H9 (cell line): ENCODE data around the gene TSTD1. TPM values are rescaled to one million over a fixed set of nuclear protein-coding genes. Genes with fewer than 3 reads are reported as not detected.

Experiments used
- DNase-seq: peaks from one replicate; pipeline ENCODE4 v3.0.0-alpha.2; 2017
- H2AFZ ChIP-seq: one replicate; pipeline ENCODE4 v1.6.1; 2013; ENCODE audit warnings: mild to moderate bottlenecking, low read length, control low read depth, moderate library complexity
- H2AK5ac ChIP-seq: 2 replicates; pipeline ENCODE4 v1.6.1; 2013; ENCODE audit warnings: low read length, control low read depth, mixed read lengths; ENCODE audit not compliant: insufficient read length
- H2BK120ac ChIP-seq: one replicate; pipeline ENCODE4 v1.6.1; 2013; ENCODE audit warnings: low read depth, mild to moderate bottlenecking, low read length, control low read depth, inconsistent platforms; ENCODE audit not compliant: poor library complexity, severe bottlenecking
- H2BK12ac ChIP-seq: 2 replicates; pipeline ENCODE4 v1.6.1; 2013; ENCODE audit warnings: low read length, control low read depth, mixed read lengths, low read depth; ENCODE audit not compliant: insufficient read length
- H2BK15ac ChIP-seq: 2 replicates; pipeline ENCODE4 v1.6.1; 2013; ENCODE audit warnings: low read depth, low read length, control low read depth
- H2BK20ac ChIP-seq: one replicate; pipeline ENCODE4 v1.6.1; 2013; ENCODE audit warnings: low read depth, mild to moderate bottlenecking, low read length, control low read depth, inconsistent platforms; ENCODE audit not compliant: poor library complexity, severe bottlenecking
- H2BK5ac ChIP-seq: 2 replicates; pipeline ENCODE4 v1.6.1; 2013; ENCODE audit warnings: low read length, control low read depth, mixed read lengths; ENCODE audit not compliant: insufficient read length
- H3K14ac ChIP-seq: 2 replicates; pipeline ENCODE4 v1.6.1; 2013; ENCODE audit warnings: low read length, control low read depth; ENCODE audit not compliant: insufficient read depth
- H3K18ac ChIP-seq: 2 replicates; pipeline ENCODE4 v1.6.1; 2013; ENCODE audit warnings: low read depth, mild to moderate bottlenecking, mixed read lengths, low read length, control low read depth; ENCODE audit not compliant: insufficient read length
- H3K23ac ChIP-seq: 2 replicates; pipeline ENCODE4 v1.6.1; 2013; ENCODE audit warnings: low read length, control low read depth, mixed read lengths, low read depth; ENCODE audit not compliant: insufficient read length
- H3K23me2 ChIP-seq: 2 replicates; pipeline ENCODE4 v1.6.1; 2013; ENCODE audit warnings: low read depth, mild to moderate bottlenecking, mixed read lengths, low read length, control low read depth; ENCODE audit not compliant: insufficient read length, poor library complexity, severe bottlenecking
- H3K27ac ChIP-seq: 2 replicates; pipeline ENCODE4 v1.5.1; 2013; ENCODE audit warnings: low read length, control low read depth, mixed read lengths, low read depth; ENCODE audit not compliant: insufficient read length
- H3K27me3 ChIP-seq: 2 replicates; pipeline ENCODE4 v1.6.1; 2013; ENCODE audit warnings: low read length, control low read depth, inconsistent platforms; ENCODE audit not compliant: insufficient read depth
- H3K4ac ChIP-seq: 2 replicates; pipeline ENCODE4 v1.6.1; 2013; ENCODE audit warnings: low read depth, mild to moderate bottlenecking, control low read depth, inconsistent platforms, low read length, moderate library complexity
- H3K4me1 ChIP-seq: 2 replicates; pipeline ENCODE4 v1.6.1; 2013; ENCODE audit warnings: low read length, control low read depth, inconsistent platforms; ENCODE audit not compliant: insufficient read depth
- H3K4me2 ChIP-seq: 2 replicates; pipeline ENCODE4 v1.6.1; 2013; ENCODE audit warnings: low read length, control low read depth, mixed read lengths; ENCODE audit not compliant: insufficient read length, insufficient read depth
- H3K56ac ChIP-seq: 2 replicates; pipeline ENCODE4 v1.6.1; 2013; ENCODE audit warnings: low read depth, mild to moderate bottlenecking, mixed read lengths, low read length, control low read depth; ENCODE audit not compliant: insufficient read length
- H3K79me1 ChIP-seq: 2 replicates; pipeline ENCODE4 v1.6.1; 2013; ENCODE audit warnings: low read depth, mild to moderate bottlenecking, moderate library complexity, low read length, control low read depth, inconsistent platforms; ENCODE audit not compliant: insufficient read depth, poor library complexity, severe bottlenecking
- H3K79me2 ChIP-seq: 2 replicates; pipeline ENCODE4 v1.6.1; 2013; ENCODE audit warnings: low read length, control low read depth, inconsistent platforms; ENCODE audit not compliant: insufficient read depth
- H3K9ac ChIP-seq: 2 replicates; pipeline ENCODE4 v1.6.1; 2013; ENCODE audit warnings: low read length, control low read depth, mixed read lengths; ENCODE audit not compliant: insufficient read length; ENCODE audit errors: extremely low read depth
- H3K9me3 ChIP-seq: one replicate; pipeline ENCODE4 v1.6.1; 2013; ENCODE audit warnings: low read depth, low read length, inconsistent platforms; ENCODE audit not compliant: control insufficient read depth
- H3T11ph ChIP-seq: one replicate; pipeline ENCODE4 v1.6.1; 2013; ENCODE audit warnings: mild to moderate bottlenecking, low read length, control low read depth, inconsistent platforms
- H4K20me1 ChIP-seq: one replicate; pipeline ENCODE4 v1.6.1; 2013; ENCODE audit not compliant: control insufficient read depth, insufficient read length, insufficient read depth
- H4K5ac ChIP-seq: 2 replicates; pipeline ENCODE4 v1.6.1; 2013; ENCODE audit warnings: low read depth, mild to moderate bottlenecking, mixed read lengths, low read length, control low read depth; ENCODE audit not compliant: insufficient read length
- H4K8ac ChIP-seq: replicated peaks from 2 replicates; pipeline ENCODE4 v1.6.1; 2013; ENCODE audit warnings: low read length, control low read depth, mixed read lengths, low read depth; ENCODE audit not compliant: insufficient read length
- H4K91ac ChIP-seq: 2 replicates; pipeline ENCODE4 v1.6.1; 2013; ENCODE audit warnings: low read depth, mild to moderate bottlenecking, moderate library complexity, mixed read lengths, low read length, control low read depth; ENCODE audit not compliant: insufficient read length
- H3K27ac Mint-ChIP-seq, 3 experiments: 2 replicates in 2 of 3; 3 replicates in 1 of 3; pipeline ENCODE4 v1.8.0; 2020 to 2021; ENCODE audit warnings: mixed read lengths in 3 of 3, mild to moderate bottlenecking in 1 of 3, moderate library complexity in 1 of 3
- H3K27me3 Mint-ChIP-seq: 2 replicates; pipeline ENCODE4 v1.8.0; 2021; ENCODE audit warnings: low read depth, mild to moderate bottlenecking, moderate library complexity, mixed read lengths
- H3K36me3 Mint-ChIP-seq, 3 experiments: 2 replicates in 2 of 3; 3 replicates in 1 of 3; pipeline ENCODE4 v1.8.0; 2020 to 2021; ENCODE audit warnings: low read depth in 3 of 3, mixed read lengths in 3 of 3; ENCODE audit not compliant: insufficient read depth in 1 of 3
- H3K4me1 Mint-ChIP-seq, 2 experiments: 2 replicates each; pipeline ENCODE4 v1.8.0; 2020; ENCODE audit warnings: mixed read lengths in 2 of 2
- H3K4me3 Mint-ChIP-seq, 2 experiments: 2 replicates in 1 of 2; 3 replicates in 1 of 2; pipeline ENCODE4 v1.8.0; 2020 to 2021; ENCODE audit warnings: mild to moderate bottlenecking in 2 of 2, mixed read lengths in 2 of 2, moderate library complexity in 1 of 2
- H3K9me3 Mint-ChIP-seq, 2 experiments: 2 replicates in 1 of 2; 3 replicates in 1 of 2; pipeline ENCODE4 v1.8.0; 2020; ENCODE audit warnings: mild to moderate bottlenecking in 2 of 2, mixed read lengths in 2 of 2, moderate library complexity in 1 of 2
- CTCF ChIP-seq: fragments of 200-600 bp; sonication (generic); conservative IDR thresholded peaks from 3 replicates; pipeline ENCODE4 v1.8.0; 2021; ENCODE audit warnings: antibody characterized with exemption, mild to moderate bottlenecking
- whole genome bisulfite sequencing: extraction: QIAGEN DNeasy Blood & Tissue Kit; methylation state at CpG from one replicate; pipeline ENCODE4 v1.1.7; 2013; ENCODE audit warnings: missing lambda C conversion rate, low lambda C conversion rate, mixed read lengths; ENCODE audit not compliant: insufficient read length; ENCODE audit errors: extremely low coverage; 5-methylcytosine and 5-hydroxymethylcytosine counted together
- total RNA-seq: library from RNA; stranded (reverse); gene quantifications from 2 replicates; pipeline ENCODE4 v1.2.1, GENCODE V29; 2021

Gene TSTD1
- total RNA-seq, 1 experiment from 2014 or later = 73.7 TPM

DNA sequence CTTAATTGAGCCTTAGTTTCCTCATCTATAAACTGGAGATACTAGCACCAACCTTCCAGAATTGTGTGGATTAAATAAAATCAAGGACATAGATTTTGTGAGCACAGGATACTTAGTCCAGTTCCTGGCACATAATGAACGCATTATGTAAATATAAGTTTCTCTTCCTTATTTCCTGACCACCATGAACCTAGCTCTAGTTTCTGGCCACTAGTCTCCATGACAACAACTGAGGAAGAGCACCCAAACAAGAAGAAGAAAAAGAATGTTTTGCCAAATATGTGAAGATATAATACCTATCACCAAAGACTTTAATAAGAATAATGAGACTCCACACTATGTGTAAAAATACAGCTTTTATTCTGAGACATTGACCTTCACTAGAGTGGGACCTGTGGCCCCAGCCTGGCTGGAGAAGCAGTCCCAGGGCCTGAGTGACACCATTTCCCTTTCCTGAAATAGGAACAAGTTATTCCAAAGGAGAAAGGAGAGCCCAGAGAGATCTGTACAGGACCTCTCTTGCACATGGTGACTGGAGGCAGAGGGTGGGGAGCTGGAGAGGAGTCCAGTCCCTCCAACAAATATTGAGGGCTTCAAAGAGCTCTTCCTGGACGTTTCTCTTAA, 8.0 kb upstream of the TSTD1 start:
- Histone ChIP-seq H3K79me1 (no peaks in the 10 kb centered on the region), H4K91ac (no peak overlapping the region), H3K27ac (peak overlapping the region; percentile 93), H3K23ac (no peak overlapping the region), H2BK15ac (no peak overlapping the region), H3K56ac (peak overlapping the region; percentile 87), H3K18ac (peak overlapping the region; percentile 79), H3T11ph (no peak overlapping the region), H4K5ac (no peak overlapping the region), H2BK5ac (no peak overlapping the region), H4K20me1 (no peaks in the 10 kb centered on the region), H2BK20ac (no peak overlapping the region), H3K9me3 (no peaks in the 10 kb centered on the region), H4K8ac (no peak overlapping the region), H3K4me1 (peaks cover 2% of the 10 kb centered on the region; the same call in 1 of the 2 replicates), H3K14ac (no peak overlapping the region), H3K9ac (peak overlapping the region; percentile 97), H3K27me3 (no peaks in the 10 kb centered on the region; the same call in 1 of the 2 replicates), H2AK5ac (no peak overlapping the region), H2BK120ac (no peak overlapping the region), H3K79me2 (peaks cover 3% of the 10 kb centered on the region; the same call in 1 of the 2 replicates), H3K4me2 (peak overlapping the region; percentile 64), H3K4ac (no peak overlapping the region), H3K23me2 (peaks cover 8% of the 10 kb centered on the region), H2AFZ (no peak overlapping the region), H2BK12ac (no peak overlapping the region)
- TF ChIP-seq CTCF = no peak
- Mint-ChIP-seq H3K4me1 (peaks cover 15% of the 10 kb centered on the region in 2 experiments), H3K27me3 (peaks cover 37% of the 10 kb centered on the region), H3K9me3 (peaks cover 12% of the 10 kb centered on the region in 2 experiments), H3K4me3 (peak overlapping the region; percentile 92 to 94), H3K36me3 (peaks cover 15 to 29% (median 24%) of the 10 kb centered on the region in 3 experiments), H3K27ac (peak overlapping the region in 1 of 3 experiments; percentile 59; a peak in 4 of 7 replicates)
- WGBS = no CpG with 5 or more reads among the region's 2 CpGs
- DNase-seq = no peak
